ENCODE results near the gene ADD1. TPM values are rescaled to one million over a fixed set of nuclear protein-coding genes. Genes with fewer than 3 reads are reported as not detected.

Gene ADD1
- total RNA-seq, 1 experiment from 2014 or later: 125 TPM

DNA sequence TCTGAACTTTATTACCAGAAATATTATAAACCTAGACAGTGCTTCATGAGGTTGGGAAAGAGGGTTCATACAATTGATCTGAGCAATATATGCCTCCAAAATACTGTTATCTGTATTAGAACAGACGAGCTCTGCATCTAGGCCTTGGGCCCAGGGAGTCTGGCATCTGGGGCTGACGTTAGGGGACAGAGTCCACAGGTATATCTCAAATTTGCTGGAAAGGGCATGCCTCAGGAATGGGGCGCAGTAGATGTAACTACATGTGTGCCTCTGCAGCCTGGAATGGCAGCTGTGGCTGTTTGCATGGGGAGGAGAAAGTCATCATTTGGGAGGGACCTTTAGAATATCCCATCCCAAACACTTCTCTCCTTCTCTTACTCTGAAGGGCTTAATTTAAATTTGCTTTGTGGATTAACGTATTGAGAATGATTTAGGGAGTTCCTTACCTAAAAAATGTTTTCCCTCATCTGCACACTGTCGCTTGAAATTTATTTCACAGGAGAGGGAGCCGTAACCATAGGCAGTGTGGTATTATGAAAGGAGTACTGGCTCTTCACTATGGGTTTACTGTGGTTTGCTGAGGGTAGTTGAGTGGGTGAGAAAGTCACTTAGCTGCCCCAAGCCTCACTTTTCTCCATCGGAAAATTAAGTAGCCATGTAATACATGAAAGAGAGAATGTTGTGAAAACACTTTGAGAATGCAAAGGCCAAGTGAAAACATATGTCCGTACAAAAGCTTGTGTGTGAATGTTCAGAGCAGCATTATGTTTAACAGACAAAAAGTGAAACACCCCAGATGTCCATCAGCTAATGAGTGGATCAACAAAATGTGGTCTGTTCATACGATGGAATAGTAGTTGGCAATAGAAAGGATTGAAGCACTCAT is 5.9 kb downstream of the ADD1 start:
- CTCF ChIA-PET: no interaction called here
- BruUV-seq (replicated peaks): no TSS peak
- peaks cover 21% of the 10 kb centered on the region for H3K4me1 Mint-ChIP-seq (ENCODE audit: low read depth, unreplicated experiment)
- TF ChIP-seq, protein P1, sequence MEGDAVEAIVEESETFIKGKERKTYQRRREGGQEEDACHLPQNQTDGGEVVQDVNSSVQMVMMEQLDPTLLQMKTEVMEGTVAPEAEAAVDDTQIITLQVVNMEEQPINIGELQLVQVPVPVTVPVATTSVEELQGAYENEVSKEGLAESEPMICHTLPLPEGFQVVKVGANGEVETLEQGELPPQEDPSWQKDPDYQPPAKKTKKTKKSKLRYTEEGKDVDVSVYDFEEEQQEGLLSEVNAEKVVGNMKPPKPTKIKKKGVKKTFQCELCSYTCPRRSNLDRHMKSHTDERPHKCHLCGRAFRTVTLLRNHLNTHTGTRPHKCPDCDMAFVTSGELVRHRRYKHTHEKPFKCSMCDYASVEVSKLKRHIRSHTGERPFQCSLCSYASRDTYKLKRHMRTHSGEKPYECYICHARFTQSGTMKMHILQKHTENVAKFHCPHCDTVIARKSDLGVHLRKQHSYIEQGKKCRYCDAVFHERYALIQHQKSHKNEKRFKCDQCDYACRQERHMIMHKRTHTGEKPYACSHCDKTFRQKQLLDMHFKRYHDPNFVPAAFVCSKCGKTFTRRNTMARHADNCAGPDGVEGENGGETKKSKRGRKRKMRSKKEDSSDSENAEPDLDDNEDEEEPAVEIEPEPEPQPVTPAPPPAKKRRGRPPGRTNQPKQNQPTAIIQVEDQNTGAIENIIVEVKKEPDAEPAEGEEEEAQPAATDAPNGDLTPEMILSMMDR (IDR thresholded peaks at IDR 0.05; ENCODE audit: unreplicated experiment): no peak
- H3K36me3 Mint-ChIP-seq (ENCODE audit: insufficient read depth, unreplicated experiment): peaks cover 8% of the 10 kb centered on the region
- intact Hi-C loops (cut with micrococcal nuclease; ENCODE audit: unreplicated experiment): loop anchor here (5.0 kb wide), 1 partner anchor 58 kb away; no protein-coding TSS in a partner anchor
- no peak overlapping the region for H3K27ac Mint-ChIP-seq (ENCODE audit: unreplicated experiment)
- no peak for DNase-seq
- H3K27me3 Mint-ChIP-seq (ENCODE audit: unreplicated experiment): no peaks in the 10 kb centered on the region
- no peak overlapping the region for H3K4me3 Mint-ChIP-seq (ENCODE audit: low read depth, unreplicated experiment)
- H3K9me3 Mint-ChIP-seq (ENCODE audit: low read depth, unreplicated experiment): no peaks in the 10 kb centered on the region

DNA sequence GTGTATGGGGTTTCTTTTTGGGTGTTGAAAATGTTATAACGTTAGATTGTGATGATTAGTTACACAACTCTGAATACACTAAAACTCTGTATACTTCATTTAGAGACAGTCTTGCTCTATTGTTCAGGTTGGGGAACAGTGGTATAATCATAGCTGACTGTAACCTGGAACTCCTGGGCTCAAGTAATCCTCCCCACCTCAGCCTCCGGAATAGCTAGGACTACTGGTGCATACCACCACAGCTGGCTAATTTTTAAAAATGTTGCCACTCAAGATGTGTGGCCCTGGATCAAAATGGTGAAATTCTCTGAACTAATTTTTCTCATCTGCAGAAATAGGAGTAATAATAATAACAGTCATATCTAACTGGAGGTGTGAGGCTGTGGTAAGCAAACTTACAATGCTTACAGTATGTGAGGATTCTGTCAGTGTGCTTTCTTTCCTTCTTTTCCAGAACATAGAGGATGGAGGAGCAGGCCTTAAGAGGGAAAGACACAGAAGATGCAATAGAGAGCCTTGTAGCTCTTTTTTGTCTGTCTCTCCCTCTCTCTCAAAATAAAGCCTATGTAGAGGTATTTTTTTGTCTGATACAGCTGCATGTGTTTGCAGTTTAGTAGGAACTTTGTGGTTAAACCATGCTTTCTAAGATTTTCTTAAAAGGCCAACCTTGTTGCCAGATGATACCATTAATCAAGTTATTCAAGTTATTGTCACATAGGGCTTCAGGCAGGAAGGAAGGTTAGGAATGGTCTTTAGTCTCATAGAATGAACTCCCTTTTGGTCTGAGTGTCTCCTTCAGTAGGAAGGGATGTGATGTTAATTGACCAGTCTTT is 7.5 kb downstream of the ADD1 start:
- no TSS peak for BruUV-seq (replicated peaks)
- Mint-ChIP-seq H3K27me3 (ENCODE audit: unreplicated experiment) (no peaks in the 10 kb centered on the region), H3K9me3 (ENCODE audit: low read depth, unreplicated experiment) (no peaks in the 10 kb centered on the region), H3K27ac (ENCODE audit: unreplicated experiment) (no peak overlapping the region), H3K4me1 (ENCODE audit: low read depth, unreplicated experiment) (peaks cover 6% of the 10 kb centered on the region), H3K36me3 (ENCODE audit: insufficient read depth, unreplicated experiment) (peaks cover 4% of the 10 kb centered on the region), H3K4me3 (ENCODE audit: low read depth, unreplicated experiment) (no peak overlapping the region)
- TF ChIP-seq, protein P1 (IDR thresholded peaks at IDR 0.05; ENCODE audit: unreplicated experiment): no peak
- CTCF ChIA-PET: no interaction called here
- DNase-seq: no peak
- intact Hi-C loops (cut with micrococcal nuclease; ENCODE audit: unreplicated experiment): no loop called here

DNA sequence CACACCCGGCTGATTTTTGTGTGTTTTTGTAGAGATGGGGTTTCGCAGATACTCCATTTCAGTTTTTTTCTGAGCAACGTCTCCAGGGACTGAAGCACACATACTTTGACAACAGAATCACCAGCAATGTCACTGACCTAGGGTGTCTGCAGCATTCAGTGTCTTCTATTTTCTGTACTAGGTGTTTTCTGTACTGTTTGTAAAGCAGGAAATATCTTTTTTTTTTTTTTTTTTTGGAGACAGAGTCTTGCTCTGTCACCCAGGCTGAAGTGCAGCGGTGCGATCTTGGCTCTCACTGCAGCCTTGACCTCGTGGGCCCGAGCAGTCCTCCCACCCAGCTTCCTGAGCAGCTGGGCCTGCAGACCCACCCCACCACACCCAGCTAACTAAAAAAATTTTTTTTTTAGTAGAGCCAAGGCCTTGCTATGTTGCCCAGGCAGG is 8.9 kb downstream of the ADD1 start:
- H3K27me3 Mint-ChIP-seq (ENCODE audit: unreplicated experiment): no peaks in the 10 kb centered on the region
- H3K4me1 Mint-ChIP-seq (ENCODE audit: low read depth, unreplicated experiment): peaks cover 3% of the 10 kb centered on the region
- TF ChIP-seq, protein P1 (IDR thresholded peaks at IDR 0.05; ENCODE audit: unreplicated experiment): no peak
- H3K36me3 Mint-ChIP-seq (ENCODE audit: insufficient read depth, unreplicated experiment): peaks cover 4% of the 10 kb centered on the region
- no TSS peak for BruUV-seq (replicated peaks)
- H3K27ac Mint-ChIP-seq (ENCODE audit: unreplicated experiment): no peak overlapping the region
- intact Hi-C loops (cut with micrococcal nuclease; ENCODE audit: unreplicated experiment): no loop called here
- no peak for DNase-seq
- CTCF ChIA-PET: no interaction called here
- no peaks in the 10 kb centered on the region for H3K9me3 Mint-ChIP-seq (ENCODE audit: low read depth, unreplicated experiment)
- H3K4me3 Mint-ChIP-seq (ENCODE audit: low read depth, unreplicated experiment): no peak overlapping the region

DNA sequence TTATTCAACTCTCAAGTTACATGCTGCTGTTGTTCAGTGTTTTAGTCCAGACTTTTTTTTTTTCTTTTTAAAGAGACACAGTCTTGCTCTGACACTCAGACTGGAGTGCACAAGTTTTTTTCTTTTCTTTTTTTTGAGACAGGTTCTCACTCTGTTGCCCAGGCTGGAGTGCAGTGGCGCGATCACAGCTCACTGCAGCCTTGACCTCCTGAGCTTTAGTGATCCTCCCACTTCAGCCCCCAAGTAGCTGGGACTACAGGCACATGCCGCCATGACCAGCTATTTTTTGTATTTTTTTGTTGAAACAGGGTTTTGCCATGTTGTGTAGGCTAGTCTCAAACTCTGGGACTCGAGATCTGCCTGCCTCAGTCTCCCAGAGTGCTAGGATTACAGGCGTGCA is 11.9 kb downstream of the ADD1 start:
- TF ChIP-seq, protein P1 (IDR thresholded peaks at IDR 0.05; ENCODE audit: unreplicated experiment): no peak
- H3K36me3 Mint-ChIP-seq (ENCODE audit: insufficient read depth, unreplicated experiment): no peaks in the 10 kb centered on the region
- BruUV-seq (replicated peaks): no TSS peak
- DNase-seq: no peak
- no peak overlapping the region for H3K4me3 Mint-ChIP-seq (ENCODE audit: low read depth, unreplicated experiment)
- intact Hi-C loops (cut with micrococcal nuclease; ENCODE audit: unreplicated experiment): no loop called here
- H3K27me3 Mint-ChIP-seq (ENCODE audit: unreplicated experiment): no peaks in the 10 kb centered on the region
- CTCF ChIA-PET: no interaction called here
- no peak overlapping the region for H3K27ac Mint-ChIP-seq (ENCODE audit: unreplicated experiment)
- H3K9me3 Mint-ChIP-seq (ENCODE audit: low read depth, unreplicated experiment): no peaks in the 10 kb centered on the region
- peaks cover 9% of the 10 kb centered on the region for H3K4me1 Mint-ChIP-seq (ENCODE audit: low read depth, unreplicated experiment)

Data from Calu3 (cell line).